Measurements from ENCODE around the gene HMX3. TPM values are rescaled to one million over a fixed set of nuclear protein-coding genes. Genes with fewer than 3 reads are reported as not detected.

HMX3 gene
- total RNA-seq, 1 experiment from 2014 or later = not detected

DNA sequence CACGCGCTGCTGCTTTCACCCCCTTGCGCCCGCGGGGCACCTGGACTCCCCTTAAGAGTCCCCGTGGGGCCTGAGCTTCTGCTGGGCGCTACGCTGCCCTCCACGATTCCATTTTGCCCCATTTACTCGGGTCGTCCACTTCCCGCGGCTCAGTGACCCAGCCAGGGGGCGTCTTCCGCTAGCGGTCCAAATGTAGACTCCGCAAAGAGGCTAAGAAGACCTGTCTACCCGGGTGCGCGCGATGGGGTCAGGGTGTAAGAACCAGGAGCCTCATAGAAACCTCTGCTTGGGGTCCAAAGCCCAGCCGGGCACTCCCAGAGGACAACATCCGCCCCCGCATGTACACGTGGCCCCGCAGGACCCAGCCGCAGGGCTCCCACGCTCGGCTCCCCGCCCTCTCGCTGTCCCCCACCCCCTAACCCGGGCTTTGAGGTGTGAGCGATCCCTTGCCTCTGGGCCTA, 7.0 kb downstream of the HMX3 start:
- Histone ChIP-seq H2BK15ac (ENCODE audit: low read depth, low read length) (no peak overlapping the region), H3T11ph (ENCODE audit: low read length) (no peak overlapping the region), H3K18ac (ENCODE audit: insufficient read length, low read depth, low read length) (no peak overlapping the region), H3K9me3 (ENCODE audit: control insufficient read depth, low read depth, low read length) (no peaks in the 10 kb centered on the region), H2BK12ac (ENCODE audit: insufficient read length, low read depth, low read length) (no peak overlapping the region), H4K5ac (ENCODE audit: insufficient read length, low read depth, low read length) (no peak overlapping the region), H3K27me3 (ENCODE audit: insufficient read depth, low read length) (peaks cover 93% of the 10 kb centered on the region), H2BK5ac (ENCODE audit: insufficient read length, low read length) (no peak overlapping the region), H3K23me2 (ENCODE audit: insufficient read length, low read depth, low read length, poor library complexity, severe bottlenecking) (peaks cover 12% of the 10 kb centered on the region), H4K20me1 (ENCODE audit: control insufficient read depth, insufficient read depth, insufficient read length) (no peaks in the 10 kb centered on the region), H3K9ac (ENCODE audit: extremely low read depth, insufficient read length, low read length) (no peak overlapping the region), H3K79me1 (ENCODE audit: insufficient read depth, low read depth, low read length, poor library complexity, severe bottlenecking) (no peaks in the 10 kb centered on the region), H4K91ac (ENCODE audit: insufficient read length, low read depth, low read length) (no peak overlapping the region), H3K14ac (ENCODE audit: insufficient read depth, low read length) (no peak overlapping the region), H3K4me1 (ENCODE audit: insufficient read depth, low read length) (no peaks in the 10 kb centered on the region; the same call in 1 of the 2 replicates), H3K4me2 (ENCODE audit: insufficient read depth, insufficient read length, low read length) (peak overlapping the region; percentile 6), H2AK5ac (ENCODE audit: insufficient read length, low read length) (no peak overlapping the region), H4K8ac (replicated peaks; ENCODE audit: insufficient read length, low read depth, low read length) (no peak overlapping the region), H2BK20ac (ENCODE audit: low read depth, low read length, poor library complexity, severe bottlenecking) (no peak overlapping the region), H3K4ac (ENCODE audit: low read depth, low read length) (no peak overlapping the region), H3K79me2 (ENCODE audit: insufficient read depth, low read length) (no peaks in the 10 kb centered on the region), H3K56ac (ENCODE audit: insufficient read length, low read depth, low read length) (no peak overlapping the region), H3K23ac (ENCODE audit: insufficient read length, low read depth, low read length) (no peak overlapping the region), H3K27ac (ENCODE audit: insufficient read length, low read depth, low read length) (no peak overlapping the region), H2AFZ (ENCODE audit: low read length) (no peak overlapping the region), H2BK120ac (ENCODE audit: low read depth, low read length, poor library complexity, severe bottlenecking) (no peak overlapping the region)
- Mint-ChIP-seq H3K9me3 (peaks cover 0 to 8% of the 10 kb centered on the region in 2 experiments; a peak in 4 of 5 replicates), H3K36me3 (ENCODE audit: insufficient read depth in 1 of 3, low read depth in 3 of 3) (no peaks in the 10 kb centered on the region; a peak in 1 of 7 replicates), H3K4me3 (peak overlapping the region in 1 of 2 experiments; percentile 70), H3K27ac (no peak overlapping the region), H3K4me1 (peaks cover 36 to 74% of the 10 kb centered on the region in 2 experiments), H3K27me3 (ENCODE audit: low read depth) (peaks cover 100% of the 10 kb centered on the region)
- TF ChIP-seq, protein P1, sequence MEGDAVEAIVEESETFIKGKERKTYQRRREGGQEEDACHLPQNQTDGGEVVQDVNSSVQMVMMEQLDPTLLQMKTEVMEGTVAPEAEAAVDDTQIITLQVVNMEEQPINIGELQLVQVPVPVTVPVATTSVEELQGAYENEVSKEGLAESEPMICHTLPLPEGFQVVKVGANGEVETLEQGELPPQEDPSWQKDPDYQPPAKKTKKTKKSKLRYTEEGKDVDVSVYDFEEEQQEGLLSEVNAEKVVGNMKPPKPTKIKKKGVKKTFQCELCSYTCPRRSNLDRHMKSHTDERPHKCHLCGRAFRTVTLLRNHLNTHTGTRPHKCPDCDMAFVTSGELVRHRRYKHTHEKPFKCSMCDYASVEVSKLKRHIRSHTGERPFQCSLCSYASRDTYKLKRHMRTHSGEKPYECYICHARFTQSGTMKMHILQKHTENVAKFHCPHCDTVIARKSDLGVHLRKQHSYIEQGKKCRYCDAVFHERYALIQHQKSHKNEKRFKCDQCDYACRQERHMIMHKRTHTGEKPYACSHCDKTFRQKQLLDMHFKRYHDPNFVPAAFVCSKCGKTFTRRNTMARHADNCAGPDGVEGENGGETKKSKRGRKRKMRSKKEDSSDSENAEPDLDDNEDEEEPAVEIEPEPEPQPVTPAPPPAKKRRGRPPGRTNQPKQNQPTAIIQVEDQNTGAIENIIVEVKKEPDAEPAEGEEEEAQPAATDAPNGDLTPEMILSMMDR (conservative IDR thresholded peaks at IDR 0.05) = peak; percentile 29; the same call in 2 of the 3 replicates
- no peak for DNase-seq
- WGBS (ENCODE audit: extremely low coverage, insufficient read length, low lambda C conversion rate) = no CpG with 5 or more reads among the region's 33 CpGs
